Adipose tissue (tissue), 3 donors: ENCODE measurements around the gene GAST. TPM values are rescaled to one million over a fixed set of nuclear protein-coding genes. Genes with fewer than 3 reads are reported as not detected.
A peak's percentile ranks its signal among the peaks of the same experiment; 100 is the strongest.
"Not testable (repeated sequence)": the region's sequence is repeated elsewhere in the genome, so short reads cannot be mapped to it uniquely, and the experiment has no call there.

Experiments
- H3K27ac ChIP-seq: one replicate; pipeline ENCODE4 v1.5.1; 2013; ENCODE audit warnings: low read depth, low read length
- WGBS, 3 donors: extraction: QIAGEN DNeasy Blood & Tissue Kit; methylation state at CpG; one replicate each; pipeline ENCODE4 v1.1.7; 2013; 5-methylcytosine and 5-hydroxymethylcytosine counted together
- polyA plus RNA-seq, 3 donors: library from polyadenylated mRNA; stranded (reverse); fragments of 200-250 nt; gene quantifications; one replicate each; pipeline ENCODE4 v1.2.3, GENCODE V29; 2013
- donor health status: healthy with polysubstance abuse.
- donor health status: Bipolar disorder and iron deficiency.
- donor health status: healthy.

Gene GAST
- polyA plus RNA-seq, 3 donors: 2.4 TPM; not detected in 2

GRCh38 chr17:41680426-41681040, 31.6 kb upstream of the GAST start:
- H3K27ac ChIP-seq: no peak overlapping the region
- WGBS, 3 donors: 81 to 86% (median 85%) methylated on average over 10 of the region's 10 CpGs

- WGBS, 3 donors: 72 to 92% (median 83%) methylated on average over 3 of the region's 3 CpGs
- H3K27ac ChIP-seq: no peak overlapping the region
Observed at GRCh38 chr17:41681776-41682175, 30.4 kb upstream of the GAST start.

DNA sequence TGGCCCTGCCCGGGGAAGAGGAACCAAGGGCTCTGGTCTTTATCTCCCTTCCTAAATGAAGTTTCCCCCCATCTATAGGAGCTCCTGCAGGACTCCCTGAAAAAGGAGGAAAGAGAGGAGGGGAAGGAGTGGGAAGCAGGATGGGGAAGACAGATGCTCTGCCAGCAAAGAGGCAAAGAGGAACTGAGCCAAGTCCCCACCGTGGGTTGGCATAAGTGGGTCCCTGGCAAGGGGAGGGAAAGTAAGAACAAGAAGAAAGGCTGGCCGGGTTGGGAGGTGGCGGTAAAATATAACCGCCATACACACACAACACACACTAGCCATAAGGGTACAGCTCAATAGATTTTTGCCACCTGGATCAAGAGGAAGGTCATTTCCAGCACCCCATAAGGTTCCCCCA, 29.5 kb upstream of the GAST start:
- H3K27ac ChIP-seq: no peak overlapping the region
- 52 to 83% (median 69%) methylated on average over 5 of the region's 5 CpGs for WGBS, 3 donors

DNA sequence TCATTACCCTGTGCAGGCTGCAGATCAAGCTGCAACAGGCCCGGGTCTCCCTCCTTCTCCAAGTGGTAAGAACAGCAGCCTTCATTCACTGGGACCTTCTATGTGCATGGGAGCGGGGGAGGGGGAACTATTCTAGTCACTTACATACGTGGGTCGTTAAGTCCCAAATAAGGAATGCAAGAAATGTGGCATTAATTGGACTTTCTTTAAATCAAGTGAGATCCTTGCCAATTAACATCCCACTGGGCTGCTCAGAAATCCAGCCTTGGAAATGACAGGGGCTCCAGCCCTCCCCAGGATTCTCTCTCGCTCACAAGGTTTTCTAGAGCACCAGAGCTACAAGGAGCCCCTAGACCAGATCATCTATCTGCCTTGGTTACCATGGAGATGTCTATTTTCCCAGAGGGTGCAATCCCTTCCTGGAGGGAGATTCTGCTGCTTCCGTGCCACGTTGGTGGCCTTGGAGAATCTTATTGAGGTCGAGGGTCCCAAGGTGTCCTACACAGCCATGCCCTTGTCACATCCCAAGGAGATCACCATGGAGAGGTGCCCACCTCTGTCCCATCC, 28.6 kb upstream of the GAST start:
- WGBS, 3 donors: 65 to 74% (median 68%) methylated on average over 8 of the region's 8 CpGs
- no peak overlapping the region for H3K27ac ChIP-seq

DNA sequence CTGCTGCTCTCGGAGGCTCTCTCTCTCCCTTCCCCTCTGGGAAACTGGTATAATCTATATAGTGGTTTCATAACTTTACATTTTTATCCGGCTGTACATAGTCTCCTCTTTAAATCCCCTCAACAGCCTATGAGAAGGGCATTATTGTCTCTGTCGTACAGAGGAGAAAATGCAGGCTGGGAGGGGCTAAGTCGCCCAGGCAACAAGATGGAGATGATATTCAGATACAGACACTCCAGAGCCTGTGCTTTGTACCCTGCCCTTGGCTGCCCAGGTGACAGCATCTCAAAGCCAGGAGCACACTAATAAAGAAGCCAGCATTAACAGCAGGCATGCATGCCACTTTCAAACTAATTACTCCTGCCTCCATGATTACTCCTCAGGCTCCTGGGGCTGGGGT, 28.1 kb upstream of the GAST start:
- whole genome bisulfite sequencing, 3 donors: 58 to 79% (median 69%) methylated on average over 4 of the region's 4 CpGs
- no peak overlapping the region for H3K27ac ChIP-seq

DNA sequence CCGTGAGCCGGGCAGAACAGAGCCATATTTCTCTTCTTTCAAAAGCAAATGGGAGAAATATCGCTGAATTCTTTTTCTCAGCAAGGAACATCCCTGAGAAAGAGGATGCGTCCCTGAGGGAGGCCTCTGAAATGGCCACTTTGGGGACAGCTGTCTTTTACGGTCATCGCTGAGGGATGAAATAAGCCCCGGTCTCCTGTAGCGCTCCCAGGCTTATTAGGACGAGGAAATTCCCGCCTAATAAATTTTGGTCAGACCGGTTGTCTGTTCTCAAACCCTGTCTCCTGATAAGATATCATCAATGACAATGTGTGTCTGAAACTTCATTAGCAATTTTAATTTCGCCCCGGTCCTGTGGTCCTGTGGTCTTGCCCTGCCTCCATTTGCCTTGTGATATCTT, 26.4 kb upstream of the GAST start:
- 92 to 94% (median 94%) methylated on average over 13 of the region's 13 CpGs for WGBS, 3 donors
- H3K27ac ChIP-seq: not testable (repeated sequence)

DNA sequence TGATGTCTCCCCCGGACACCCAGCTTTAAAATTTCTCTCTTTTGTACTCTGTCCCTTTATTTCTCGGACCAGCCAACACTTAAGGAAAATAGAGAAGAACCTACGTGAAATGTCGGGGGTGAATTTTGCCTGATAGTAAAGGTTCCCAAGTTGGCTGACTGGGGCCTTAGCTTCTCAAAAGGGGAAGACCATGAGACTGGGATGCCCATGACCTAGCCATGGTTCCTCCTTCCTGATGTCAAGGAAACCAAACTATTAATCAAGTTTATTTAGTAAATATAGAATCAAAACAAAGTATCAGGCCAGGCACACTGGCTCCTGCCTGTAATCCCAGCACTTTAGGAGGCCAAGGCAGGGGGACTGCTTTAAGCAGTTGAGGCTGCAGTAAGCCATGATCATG, 25.9 kb upstream of the GAST start:
- WGBS, 3 donors: 77 to 91% (median 90%) methylated on average over 4 of the region's 4 CpGs
- H3K27ac ChIP-seq: no peak overlapping the region

DNA sequence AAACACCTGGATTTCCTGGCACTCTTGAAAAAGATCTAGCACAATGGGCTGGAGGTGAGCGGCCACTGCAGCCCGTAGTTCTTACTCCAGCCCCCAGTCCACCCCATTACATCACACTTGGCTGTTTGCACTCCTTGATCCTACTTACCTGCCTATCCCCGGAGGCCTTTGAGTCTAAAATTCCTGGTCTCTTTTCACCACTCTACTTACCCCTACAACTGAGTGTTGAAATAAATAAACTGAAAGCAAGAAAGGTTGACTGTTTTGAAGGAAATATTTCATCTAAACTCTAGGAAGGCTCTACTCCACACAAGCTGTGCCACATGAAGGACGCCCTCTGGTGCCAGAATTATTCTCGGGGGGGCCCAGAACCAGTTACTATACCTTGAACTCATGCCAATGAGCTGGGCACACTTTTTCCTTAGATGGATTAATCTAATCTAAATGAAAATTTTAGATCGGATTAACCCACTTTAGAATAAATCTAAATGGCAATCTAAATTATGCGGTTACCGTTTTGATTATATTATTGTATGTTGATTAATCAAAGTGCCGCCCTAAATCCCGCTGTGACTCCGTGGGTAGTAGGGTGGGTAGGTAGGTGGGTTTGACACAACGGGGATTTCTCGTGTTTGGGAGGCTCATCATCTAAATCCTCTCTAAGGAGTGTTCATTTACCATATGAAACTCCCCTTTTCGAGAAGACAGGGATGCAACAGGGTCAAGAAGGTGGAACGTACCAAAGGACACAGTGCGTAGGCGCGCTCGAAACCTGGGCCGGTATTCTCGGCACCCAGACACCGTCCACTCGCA, 24.1 kb upstream of the GAST start:
- H3K27ac ChIP-seq: peak overlapping the region; percentile 100
- WGBS, 3 donors: 5 to 6% (median 6%) methylated on average over 23 of the region's 23 CpGs

DNA sequence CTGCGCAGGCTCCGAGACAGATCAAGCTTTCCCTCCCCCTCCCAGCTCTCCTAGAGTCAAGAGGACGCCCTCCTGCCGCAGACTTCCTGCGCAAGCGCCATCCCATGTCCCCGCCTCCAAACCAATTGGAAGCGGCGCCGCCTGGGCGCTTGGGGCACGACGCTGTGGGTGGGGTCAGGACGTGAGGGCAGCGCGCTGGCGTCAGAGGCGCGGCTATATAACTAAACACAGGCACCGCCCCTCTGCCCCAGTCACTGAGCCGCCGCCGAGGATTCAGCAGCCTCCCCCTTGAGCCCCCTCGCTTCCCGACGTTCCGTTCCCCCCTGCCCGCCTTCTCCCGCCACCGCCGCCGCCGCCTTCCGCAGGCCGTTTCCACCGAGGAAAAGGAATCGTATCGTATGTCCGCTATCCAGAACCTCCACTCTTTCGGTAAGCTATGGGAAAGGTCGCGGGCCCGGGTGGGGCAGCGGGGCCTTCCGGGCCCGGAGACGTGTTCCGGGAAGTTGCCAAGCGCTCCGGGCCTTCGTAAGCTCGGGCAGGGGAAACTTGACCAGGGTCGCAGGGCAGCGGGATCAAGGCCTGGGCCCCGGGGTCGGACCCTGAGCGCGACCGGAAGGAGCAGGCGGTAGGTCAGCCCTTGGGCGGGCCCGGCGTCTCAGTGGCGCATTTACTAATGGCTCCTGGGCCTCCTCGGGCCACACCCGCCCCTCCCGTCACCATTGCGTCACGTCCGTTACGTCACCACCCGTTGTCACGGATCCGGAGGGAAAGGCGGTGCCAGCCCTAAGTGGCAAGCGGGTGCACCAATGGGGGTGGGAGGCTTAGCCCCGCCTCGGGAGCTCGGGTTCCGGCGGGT, 23.3 kb upstream of the GAST start, which contains the start of gene EIF1:
EIF1 (plus strand) TSS at position 245 of the 856 bp plus-strand sequence; CDS start at position 399, 154 bp downstream.
- WGBS, 3 donors: 0 to 1% (median 0%) methylated on average over 76 to 81 of the region's 81 CpGs
- peak within 1 kb of the TSS; percentile 100 for H3K27ac ChIP-seq

DNA sequence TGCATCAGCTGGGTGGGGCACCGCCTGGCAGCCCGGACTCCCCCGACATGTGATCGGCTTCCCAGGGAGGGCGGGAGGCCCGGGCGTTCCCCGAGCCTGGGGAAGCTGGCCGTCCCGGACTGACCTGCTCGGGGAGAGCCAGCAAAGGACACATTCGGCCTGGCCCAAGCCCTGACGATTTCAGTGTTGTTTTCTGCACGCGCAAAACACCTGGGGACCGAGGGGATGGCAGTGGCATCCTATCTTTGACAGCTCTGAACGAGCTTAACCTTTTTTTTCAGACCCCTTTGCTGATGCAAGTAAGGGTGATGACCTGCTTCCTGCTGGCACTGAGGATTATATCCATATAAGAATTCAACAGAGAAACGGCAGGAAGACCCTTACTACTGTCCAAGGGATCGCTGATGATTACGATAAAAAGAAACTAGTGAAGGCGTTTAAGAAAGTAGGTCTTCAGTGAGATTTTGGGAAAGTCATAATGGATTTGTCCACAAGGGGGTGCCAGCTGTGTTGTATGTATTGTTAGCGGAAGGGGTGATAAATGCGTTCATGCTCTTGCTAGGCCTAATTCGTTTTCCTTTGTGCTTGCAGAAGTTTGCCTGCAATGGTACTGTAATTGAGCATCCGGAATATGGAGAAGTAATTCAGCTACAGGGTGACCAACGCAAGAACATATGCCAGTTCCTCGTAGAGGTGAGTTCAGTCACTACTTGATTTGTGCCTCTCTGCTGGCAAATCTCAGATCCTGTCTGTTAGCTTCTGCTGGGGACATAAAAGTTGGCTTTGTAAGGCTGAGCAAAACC, 22.4 kb upstream of the GAST start:
- H3K27ac ChIP-seq: no peak overlapping the region
- WGBS, 3 donors: 1 to 3% (median 2%) methylated on average over 27 of the region's 27 CpGs

DNA sequence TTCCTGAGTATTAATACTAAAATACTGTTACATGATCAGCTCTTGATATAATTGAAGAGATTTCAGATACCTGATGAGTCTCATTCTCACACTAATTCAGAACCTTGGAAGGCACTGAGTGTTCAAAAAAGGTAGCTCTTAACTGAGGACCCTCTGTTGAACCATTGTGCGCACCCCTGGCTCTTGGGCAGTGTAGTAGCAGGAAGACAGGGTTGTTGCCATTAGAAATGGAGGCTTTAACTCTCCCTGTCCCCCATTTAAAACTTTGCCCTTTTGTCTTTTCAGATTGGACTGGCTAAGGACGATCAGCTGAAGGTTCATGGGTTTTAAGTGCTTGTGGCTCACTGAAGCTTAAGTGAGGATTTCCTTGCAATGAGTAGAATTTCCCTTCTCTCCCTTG, 21.6 kb upstream of the GAST start:
- WGBS, 3 donors: 57 to 66% (median 64%) methylated on average over 2 of the region's 2 CpGs
- no peak overlapping the region for H3K27ac ChIP-seq

DNA sequence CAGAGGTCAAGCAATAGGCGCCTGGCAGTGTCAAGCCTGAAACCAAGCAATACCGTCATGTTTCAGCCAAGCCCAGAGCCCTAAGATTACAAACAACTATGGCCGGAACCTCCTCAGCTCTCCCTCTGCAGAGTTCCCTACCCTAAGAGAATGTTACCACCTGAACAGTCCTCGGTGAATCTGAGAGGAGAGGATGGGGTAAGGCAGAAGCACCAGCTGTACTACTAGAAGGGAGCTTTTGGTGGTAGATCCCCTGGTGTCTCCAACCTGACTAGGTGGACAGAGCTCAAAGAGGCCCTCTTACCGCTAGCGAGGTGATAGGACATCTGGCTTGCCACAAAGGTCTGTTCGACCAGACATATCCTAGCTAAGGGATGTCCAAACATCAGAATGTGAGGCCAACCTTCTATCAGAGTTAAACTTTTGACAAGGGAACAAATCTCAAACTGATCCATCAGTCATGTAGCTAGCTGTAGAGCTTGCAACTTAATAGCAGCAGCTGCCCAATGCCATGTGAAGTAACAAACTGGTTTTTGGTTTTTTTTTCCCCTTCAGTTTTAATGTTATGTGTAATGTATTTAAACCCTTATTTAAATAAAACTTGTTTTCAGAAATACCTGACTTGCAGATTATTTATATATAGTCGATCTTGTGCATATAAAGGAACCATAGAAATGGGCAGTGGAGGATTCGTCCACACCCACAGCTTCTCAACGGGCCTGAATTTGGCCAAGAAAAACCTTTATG, 20.9 kb upstream of the GAST start:
- H3K27ac ChIP-seq: no peak overlapping the region
- 74 to 82% (median 74%) methylated on average over 10 of the region's 10 CpGs for WGBS, 3 donors

DNA sequence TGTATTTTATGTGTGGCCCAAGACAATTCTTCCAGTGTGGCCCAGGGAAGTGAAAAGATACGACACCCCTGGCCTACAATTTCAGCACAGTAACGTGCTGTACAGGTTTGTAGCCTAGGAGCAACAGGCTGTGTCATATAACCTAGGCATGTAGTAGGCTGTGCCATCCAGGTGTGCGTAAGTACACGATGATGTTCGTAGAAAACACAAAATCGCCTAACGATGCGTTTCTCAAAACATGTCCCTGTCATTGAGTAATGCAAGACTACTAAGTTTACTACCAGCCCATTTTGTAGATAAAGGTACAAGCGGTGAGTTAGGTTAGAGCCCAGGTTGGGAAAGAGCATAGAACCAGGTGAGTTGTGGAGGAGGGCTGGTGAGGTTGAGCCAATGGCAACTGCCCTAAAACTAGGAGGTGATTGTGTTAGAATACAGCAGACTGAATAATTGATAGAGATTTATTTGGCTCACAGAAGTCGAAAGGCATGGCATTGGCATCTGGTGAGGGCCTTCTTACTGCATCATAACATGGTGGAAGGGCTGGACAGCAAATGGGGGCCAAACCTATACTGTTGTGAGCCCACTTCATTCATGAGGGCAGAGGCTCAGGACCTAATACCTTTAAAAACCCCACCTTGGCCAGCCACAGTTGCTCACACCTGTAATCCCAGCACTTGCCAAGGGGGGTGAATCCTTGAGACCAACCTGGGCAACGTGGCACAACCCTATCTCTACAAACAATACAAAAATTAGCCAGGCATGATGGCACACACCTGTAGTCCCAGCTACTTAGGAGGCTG, 19.2 kb upstream of the GAST start:
- WGBS, 3 donors: 86 to 92% (median 90%) methylated on average over 11 of the region's 11 CpGs
- no peak overlapping the region for H3K27ac ChIP-seq

DNA sequence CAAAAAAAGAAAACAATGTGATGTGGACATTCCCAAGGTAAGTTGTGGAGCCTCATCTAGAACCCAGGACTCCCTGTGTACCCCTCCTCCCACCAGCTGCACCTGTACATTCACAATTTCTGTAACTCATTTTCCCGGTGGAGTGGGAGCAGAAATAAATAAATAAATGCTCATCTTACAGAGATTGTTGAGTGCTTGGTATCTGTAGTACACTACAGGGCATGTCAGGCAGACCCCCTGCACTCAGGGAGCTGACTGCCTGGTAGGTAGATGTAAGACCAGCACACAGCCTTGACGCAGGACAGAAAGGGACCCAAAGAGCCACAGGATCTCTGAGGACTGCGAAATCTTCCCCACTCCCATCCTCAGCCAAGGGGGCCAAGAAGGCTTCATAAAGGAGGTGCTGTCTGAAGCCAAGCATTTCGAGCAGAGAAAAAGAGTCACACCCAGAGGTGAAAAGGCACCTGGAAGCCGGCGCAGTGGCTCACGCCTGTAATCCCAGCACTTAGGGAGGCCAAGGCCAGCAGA, 16.9 kb upstream of the GAST start:
- WGBS, 3 donors: 75 to 88% (median 85%) methylated on average over 7 of the region's 7 CpGs
- H3K27ac ChIP-seq: no peak overlapping the region

- no peak overlapping the region for H3K27ac ChIP-seq
- WGBS, 3 donors: 50 to 56% (median 52%) methylated on average over 11 of the region's 11 CpGs
Observed at GRCh38 chr17:41695954-41696757, 16.0 kb upstream of the GAST start.
